Activated gamma-delta T cell (primary cell): ENCODE measurements around the gene IGFBPL1.
"Not testable (repeated sequence)": the region's sequence is repeated elsewhere in the genome, so short reads cannot be mapped to it uniquely, and the experiment has no call there.

Source experiments
- DNase-seq: peaks from one replicate; lab custom pipeline; 2025; lab: John Stamatoyannopoulos, UW

Gene IGFBPL1

DNA sequence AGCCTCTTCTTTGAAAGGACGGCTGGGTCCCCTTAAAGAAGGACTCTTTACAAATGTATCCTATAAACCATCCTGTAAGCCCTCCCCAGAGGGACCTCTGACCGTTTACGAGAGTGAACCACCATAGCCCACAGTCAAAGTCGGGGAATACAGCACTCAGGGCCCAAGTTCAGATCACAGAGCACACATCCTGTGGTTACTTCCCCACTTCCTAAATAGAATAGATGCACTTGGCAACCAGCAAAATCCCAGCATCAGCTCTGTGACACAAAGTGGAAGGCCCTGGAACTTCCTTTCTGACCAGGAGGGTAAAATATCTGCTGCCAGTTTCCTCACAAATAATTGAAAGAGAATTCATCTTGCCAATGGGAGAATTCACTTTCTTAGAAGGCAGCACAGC lies 6.9 kb upstream of the IGFBPL1 start:
- no peak for DNase-seq

DNA sequence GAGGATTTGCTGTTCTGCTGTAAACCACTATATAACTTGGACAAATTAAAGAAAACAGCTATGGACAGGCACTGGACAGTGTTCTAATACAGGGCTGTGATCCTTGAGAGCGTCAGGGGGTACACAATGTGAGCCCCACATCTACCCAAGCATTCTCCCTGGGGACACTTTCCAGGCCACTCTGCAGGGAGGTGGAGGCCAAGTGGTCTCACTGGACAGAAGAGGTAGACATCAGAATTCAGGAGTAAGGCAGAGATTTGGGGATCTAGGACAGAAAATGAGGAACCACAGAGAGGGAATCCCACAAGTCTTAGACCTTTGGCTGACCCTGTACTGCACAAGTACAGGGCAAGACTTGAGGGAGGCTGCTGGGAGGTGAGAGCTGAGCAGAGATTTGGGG lies 3.8 kb upstream of the IGFBPL1 start:
- no peak for DNase-seq

- DNase-seq, result no peak
These were observed 664 bp upstream of the IGFBPL1 start for GRCh38 chr9:38424918-38425317.

DNA sequence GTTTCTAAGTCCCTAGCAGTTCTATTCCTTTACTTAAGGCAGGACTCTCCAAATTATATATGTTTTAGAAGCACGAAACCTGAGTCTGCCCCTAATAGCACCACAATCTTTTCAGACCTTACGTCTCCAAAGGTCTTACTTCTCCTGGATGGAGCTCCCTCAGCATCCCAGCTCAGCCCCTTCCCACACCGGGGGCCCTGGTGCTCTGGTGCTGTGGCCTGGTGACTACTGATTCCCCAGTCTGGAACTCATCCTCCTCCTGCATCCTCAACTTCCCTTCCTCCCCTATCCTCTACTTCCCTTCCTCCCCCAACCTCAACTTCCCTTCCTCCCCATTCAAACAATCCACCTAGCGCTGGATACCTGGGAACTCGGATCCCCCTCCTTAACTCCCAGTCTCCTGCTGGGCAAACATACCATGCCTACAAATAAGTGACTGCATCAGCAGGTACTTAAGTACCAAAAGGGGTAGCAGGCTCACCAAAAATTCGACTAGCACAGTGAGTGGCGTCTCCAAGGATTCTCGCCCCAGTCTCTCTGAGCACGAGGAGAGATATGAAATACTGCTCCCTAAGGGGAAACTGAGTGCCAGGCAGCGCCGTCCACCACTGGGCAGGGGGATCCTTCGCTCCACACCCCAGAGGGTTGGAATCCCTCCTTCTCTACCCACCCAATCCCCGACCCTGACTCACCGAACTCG lies 831 bp downstream of the IGFBPL1 start:
- DNase-seq, result no peak

DNA sequence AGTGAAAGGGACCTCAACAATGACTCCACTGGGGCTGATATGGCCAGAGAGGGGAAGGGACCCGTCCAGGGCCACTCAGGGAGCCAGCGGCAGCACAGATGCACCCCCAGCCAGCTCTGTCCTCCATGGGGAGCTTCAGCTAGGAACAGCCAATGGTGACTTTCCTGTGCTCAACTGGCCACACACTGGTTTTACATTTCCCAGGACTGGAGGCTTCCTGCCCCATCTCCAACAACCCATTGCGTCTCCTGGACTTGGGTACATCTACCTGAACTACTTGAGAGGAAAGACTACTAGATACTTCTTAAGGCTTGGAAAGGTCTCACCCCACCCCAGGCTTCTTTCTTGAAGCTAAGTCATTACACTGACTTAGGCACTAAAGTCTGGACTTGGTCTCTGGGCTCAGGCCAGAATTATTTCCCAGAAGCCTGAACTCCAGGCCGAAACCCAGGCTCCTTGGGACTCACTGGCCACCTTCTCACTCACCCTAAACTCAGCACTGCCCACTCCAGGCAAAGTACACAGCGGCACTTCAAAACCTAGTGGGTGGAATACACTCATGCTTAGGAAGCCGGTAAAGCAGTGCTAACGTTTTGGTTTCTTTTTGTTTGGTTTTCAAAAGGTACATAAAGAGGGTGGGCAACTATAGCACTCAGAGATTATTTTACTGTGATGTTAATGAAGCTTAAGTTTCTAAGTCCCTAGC lies 1.5 kb downstream of the IGFBPL1 start:
- DNase-seq, result no peak

- DNase-seq, result no peak
These were observed 2.6 kb downstream of the IGFBPL1 start for GRCh38 chr9:38421498-38422211.

GRCh38 chr9:38419181-38419580 lies 5.1 kb downstream of the IGFBPL1 start:
- no peak for DNase-seq

- no peak for DNase-seq
These were observed 5.9 kb downstream of the IGFBPL1 start for GRCh38 chr9:38418366-38418765.

DNA sequence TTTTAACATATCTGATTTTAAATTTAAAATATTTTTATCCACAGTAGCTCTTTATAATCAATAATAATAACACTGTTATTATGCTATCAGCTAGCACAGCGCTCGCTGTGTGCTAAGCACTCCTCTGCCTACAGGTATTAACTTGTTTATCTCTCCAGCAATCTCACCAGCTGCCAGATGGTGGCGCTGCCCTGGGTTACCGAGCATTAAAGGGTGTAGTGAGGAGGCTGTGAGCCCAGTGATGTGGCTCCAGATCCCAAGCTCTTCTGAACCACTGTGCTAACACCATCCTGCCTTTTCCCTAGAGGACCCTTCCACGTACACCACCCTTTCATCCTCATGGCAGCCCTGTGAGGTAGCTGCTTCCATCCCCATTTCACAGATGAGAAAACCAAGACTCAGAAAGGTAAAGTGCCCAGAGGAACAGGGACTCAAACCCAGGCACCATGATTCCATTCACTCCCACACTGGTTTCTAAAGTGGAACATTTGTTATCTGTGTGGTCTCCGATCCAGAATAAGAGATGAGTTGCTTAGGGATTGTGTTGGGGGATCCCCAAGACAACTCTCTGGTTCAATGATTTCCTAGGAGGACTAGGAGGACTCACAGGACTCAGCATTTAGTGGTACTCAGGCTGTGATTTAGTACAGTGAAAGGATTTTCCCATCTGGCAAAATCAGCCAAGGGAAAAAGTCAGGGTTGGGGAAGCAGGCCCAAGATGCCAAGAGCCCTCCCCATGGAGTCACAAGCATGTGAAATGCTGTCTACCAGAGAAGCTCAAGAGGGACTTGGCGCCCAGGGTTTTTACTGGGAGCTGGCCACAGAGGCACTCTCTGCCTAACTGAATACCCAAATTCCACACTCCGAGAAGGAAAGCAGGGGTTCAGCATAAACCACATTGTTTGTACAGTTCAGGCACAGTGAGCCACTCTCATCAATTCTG lies 7.0 kb downstream of the IGFBPL1 start:
- DNase-seq, result no peak

DNA sequence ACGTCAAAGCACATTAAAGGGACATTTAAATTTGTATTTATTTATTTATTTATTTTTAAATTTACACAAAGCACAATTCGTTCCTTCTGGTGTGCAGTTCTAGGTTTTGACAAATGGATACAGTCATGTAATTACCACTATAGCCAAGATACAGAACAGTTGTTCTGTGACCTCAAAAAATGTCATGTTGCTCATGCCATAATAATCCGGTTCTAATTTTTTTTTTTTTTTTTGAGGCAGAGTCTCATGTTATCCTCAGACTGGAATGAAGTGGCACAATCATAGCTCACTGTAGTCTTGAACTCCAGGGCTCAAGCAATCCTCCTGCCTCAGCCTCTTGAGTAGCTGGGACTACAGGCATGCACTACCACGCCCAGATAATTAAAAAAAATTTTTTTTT lies 7.8 kb downstream of the IGFBPL1 start:
- no peak for DNase-seq

DNA sequence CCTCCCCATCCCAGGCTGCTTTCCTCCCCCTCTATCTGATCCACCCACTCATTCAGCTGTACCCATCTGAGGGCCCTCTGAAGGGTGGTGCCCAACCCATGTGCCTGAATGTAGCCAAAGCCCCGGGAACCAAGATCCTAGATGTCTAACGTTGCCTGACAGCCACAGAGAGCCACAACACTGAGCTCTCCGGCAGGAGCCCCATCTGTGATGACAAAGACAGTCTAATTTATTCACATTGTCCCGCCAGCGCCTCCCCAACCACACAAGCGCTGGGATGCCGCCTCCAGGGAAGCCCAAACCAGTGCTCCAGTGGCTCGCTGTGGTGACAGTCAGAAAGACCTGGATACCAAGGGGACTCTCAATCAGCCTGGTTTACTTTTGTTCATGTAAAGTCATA lies 8.4 kb downstream of the IGFBPL1 start:
- DNase-seq, result no peak

- no peak for DNase-seq
These were observed 10.1 kb downstream of the IGFBPL1 start for GRCh38 chr9:38414040-38414723.

- DNase-seq, result no peak
These were observed 11.0 kb downstream of the IGFBPL1 start for GRCh38 chr9:38413283-38413682.

GRCh38 chr9:38412751-38413150 lies 11.5 kb downstream of the IGFBPL1 start:
- no peak for DNase-seq

DNA sequence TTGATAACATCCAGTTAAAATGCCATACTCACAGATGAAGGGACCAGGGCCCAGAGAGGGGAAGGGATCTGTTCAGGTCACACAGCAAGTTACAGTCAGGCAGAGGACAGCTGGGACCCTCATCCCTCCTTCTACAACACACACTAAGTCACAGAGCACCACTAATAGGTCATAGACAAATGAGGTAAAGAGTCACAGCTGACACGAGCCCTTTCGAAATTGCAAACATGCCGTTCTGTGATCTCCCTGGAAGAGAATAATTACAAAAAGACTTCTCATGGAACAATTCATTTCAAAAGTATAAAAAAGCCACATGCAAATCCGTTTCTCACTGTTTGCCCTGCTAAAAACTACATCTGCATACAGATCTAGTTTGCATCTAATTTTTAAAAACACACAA lies 15.5 kb downstream of the IGFBPL1 start:
- DNase-seq, result no peak

DNA sequence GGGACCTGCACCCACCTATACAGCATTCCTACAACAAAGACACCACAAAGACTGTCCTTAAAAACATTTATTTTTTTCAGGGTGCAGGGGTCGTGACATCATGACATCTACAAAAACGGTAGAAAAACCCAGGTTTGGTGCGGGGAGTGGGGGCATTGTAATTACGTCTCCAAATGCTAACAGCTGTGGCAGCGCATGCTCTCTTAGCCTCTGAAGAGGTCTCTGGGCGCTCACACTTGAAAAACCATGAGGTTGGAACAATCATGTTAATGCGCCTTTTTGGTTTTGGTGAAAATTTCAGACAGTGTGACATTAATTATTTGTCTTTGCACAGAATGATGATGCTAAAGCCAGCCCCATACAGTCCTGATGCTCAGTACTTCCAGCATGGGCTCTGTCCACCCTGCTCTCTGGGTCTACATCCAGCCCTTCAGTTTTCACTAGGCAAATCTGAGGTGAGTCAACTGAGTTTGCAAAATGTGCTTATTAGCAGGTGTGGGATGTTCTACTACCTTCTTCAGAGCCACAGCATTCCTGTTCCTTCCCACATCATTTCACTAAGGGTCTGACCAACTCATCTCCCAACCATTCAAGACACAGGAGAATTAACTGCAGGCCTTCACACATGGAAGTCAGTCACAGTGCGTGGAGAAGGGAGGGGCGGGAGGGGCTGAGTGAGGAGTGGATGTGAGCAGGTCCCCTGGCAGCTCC lies 17.6 kb downstream of the IGFBPL1 start:
- no peak for DNase-seq

GRCh38 chr9:38405785-38406184 lies 18.5 kb downstream of the IGFBPL1 start:
- DNase-seq, result no peak

- DNase-seq, result no peak
These were observed 19.9 kb downstream of the IGFBPL1 start for GRCh38 chr9:38404314-38404713.

GRCh38 chr9:38401994-38402393 lies 22.3 kb downstream of the IGFBPL1 start:
- no peak for DNase-seq

DNA sequence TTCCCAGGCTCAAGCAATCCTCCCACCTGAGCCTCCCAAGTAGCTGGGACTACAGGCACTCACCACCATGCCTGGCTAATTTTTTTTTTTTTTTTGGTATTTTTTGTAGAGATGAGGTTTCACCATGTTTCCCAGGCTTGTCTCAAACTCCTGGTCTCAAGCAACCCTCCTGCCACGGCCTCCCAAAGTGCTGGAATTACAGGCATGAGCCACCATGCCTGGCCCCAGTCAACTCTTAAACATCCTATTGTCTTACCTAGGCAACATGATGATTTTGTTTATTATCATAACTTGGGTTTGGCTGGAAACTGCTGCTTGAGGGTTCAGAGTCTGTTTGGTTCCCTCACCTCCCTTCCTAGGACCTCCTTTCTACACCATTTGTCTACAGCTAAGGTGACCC lies 25.1 kb downstream of the IGFBPL1 start:
- not testable (repeated sequence) for DNase-seq

GRCh38 chr9:38396371-38396671 lies 27.9 kb downstream of the IGFBPL1 start:
- no peak for DNase-seq
